SK-N-DZ (cell line): ENCODE measurements around the gene RASGRF1.
"Not testable (repeated sequence)": the region's sequence is repeated elsewhere in the genome, so short reads cannot be mapped to it uniquely, and the experiment has no call there.

Source experiments
- DNase-seq: peaks from one replicate; pipeline ENCODE4 v3.0.0-alpha.2; 2015; ENCODE audit warnings: low spot score

Gene RASGRF1

DNA sequence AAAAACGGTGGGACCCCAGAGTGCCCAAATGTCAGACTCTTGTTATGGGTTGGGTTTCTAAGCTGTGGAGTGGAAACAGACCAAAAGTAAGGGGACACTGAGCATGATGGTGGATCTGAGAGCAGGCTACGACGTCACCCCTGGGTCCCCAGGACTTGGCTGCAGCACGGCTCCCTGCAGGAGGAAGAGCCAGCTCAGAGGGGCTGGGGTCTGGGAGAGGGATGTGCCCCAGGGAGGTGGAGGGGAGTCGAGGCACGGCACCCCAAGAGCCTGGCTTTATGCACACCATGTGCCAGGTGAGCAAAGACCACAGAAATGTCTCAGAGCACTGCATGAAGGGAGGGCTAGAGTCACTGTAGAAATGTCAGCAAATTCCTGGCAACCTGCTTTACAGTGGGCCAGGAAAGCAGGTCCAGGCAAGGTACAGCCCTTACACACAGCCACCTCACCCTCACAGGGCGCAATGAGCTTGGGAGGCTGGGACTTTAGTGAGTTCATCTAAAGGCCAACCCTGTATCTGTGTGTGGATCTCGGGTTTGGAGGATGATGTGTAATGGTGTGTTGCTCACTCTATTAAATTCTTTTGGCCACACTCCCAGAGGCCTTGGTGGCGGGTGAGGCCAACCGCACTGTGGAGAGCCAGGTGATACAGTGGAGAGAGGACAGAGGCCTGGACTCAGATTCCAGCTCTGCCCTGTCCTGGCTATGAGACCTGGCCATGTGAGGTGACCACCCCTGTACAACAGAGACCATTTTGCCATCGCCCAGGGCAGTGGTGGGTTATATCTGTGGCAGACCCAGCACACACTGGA, 159.8 kb downstream of the RASGRF1 start:
- DNase-seq, result peak; percentile 54

- no peak for DNase-seq
These were observed 160.9 kb downstream of the RASGRF1 start for GRCh38 chr15:78929536-78930264.

- no peak for DNase-seq
These were observed 161.9 kb downstream of the RASGRF1 start for GRCh38 chr15:78928616-78929093.

DNA sequence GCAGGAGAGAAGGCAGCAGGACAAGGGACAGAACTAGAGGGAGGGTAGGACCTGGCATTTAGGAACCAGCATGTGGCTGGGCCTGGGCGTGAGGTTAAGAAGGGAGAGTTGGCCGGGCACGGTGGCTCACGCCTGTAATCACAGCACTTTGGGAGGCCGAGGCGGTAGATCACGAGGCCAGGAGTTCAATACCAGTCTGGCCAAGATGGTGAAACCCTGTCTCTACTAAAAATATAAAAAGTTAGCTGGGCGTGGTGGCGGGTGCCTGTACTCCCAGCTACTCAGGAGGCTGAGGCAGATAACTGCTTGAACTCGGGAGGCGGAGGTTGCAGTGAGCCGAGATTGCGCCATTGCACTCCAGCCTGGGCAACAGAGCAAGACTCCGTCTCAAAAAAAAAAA, 162.4 kb downstream of the RASGRF1 start:
- DNase-seq, result not testable (repeated sequence)

DNA sequence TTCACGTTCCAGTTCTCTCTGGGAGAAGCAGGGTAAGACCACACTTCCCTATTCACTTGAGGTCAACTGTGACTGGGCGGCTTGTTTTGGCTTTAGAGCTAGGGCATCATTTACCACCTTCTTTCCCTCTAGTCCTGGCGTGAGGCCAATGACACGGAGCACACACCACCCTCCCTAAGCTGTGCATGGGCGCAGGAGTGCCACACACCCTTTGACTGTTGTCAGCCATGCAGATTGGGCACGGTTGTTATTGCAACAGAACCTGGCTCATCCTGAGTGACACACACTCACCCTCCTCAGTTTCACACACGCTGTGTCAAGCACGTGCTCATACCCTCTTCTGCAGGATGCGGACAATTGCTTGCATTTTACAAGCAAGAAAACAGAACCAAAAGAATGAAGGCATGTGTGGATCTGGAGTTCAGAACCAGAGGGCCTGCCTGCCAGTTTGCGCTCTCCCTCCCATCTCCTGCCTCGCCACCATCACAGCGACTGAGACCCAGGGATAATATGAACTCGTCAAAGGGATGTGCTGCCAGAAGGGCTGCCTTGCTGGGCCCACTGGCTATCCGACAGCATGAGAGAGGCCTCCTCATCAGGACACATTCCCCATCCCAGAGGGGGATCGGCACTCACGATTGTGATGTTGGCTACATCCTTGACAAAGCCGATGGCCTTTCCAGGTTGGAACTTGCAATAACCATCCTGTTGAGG, 163.3 kb downstream of the RASGRF1 start:
- no peak for DNase-seq

GRCh38 chr15:78925956-78926743, 164.4 kb downstream of the RASGRF1 start:
- DNase-seq, result no peak

DNA sequence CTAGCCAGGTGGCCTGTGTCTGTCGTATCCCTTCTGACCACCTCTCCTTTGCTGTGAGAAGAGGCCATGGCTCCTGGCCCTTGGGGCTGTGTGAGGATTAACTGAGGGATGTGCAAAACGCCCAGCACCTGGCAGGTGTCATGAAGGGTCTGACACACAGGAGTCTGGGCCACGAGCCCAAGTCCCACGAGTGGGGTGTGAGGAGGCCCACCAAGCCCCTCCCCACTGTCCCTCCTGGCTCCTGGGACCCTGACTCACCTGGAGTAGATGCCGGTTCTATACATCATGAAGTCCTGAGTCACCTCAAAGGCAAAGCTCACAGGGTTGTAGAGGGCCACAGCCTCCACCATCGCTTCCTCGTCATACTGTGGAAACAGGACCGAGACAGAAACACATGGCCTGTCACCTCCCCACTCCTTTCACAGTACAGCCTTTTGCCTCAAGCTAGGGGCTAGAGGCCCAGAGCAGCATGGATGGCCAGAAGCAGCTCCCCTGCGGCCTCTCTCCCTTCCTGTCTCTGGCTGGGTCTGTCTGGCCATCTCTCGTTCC, 165.4 kb downstream of the RASGRF1 start:
- DNase-seq, result no peak

GRCh38 chr15:78923480-78924360, 166.9 kb downstream of the RASGRF1 start:
- DNase-seq, result no peak

DNA sequence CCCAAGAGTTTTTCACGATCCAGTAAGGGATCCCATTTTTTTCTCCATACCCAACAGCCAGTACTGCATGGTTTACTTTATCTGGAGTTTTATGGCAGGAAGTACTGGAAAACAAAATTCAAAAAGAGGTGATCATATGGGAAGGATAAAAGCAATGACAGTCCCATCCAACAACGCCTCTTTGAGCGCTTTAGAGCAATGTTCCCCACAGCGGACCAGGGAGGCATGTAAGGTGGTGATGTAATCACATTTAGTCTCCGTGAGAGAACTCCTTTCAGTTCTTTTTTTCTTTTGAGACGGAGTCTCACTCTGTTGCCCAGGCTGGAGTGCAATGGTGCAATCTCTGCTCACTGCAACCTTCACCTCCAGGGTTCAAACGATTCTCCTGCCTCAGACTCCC, 167.6 kb downstream of the RASGRF1 start:
- no peak for DNase-seq

DNA sequence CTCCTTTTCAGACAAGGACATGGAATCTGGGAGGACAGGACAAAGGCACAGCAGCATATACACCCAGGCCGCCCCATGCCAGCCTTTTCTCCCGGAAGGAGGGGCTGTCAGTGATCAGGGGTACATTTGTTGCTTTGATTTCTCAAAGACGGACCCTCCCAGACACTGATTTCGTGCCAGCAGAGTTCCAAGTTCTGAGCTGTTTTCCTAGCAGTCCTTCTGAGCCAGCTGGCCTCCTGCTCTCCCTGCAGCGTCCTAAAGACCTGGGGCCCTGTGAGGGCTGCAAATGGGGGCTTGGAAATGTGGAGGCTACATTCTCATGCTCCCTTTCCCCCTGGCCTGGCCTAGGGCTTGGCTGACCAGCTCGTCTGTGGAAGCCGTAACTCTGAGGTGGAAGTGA, 168.1 kb downstream of the RASGRF1 start:
- DNase-seq, result no peak

DNA sequence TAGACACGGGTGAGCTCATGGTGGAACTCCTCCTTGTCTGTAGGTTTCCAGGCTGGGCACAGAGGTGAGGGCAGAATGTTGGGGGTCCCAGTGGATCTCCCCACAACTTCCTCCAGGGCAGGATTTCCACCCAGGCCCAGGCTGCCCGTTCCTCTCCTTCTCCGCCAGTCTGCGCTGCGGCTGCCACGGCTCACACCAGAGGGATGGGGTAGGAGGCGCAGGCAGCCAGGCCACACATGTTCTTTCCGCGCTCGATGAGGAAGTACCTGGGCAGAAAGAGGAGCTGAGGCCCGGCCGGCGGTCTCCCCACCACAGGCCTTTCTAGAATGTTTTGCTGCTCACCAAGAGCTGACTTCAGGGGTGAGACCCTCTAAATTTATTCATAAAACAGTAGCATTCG, 168.6 kb downstream of the RASGRF1 start:
- DNase-seq, result no peak

- DNase-seq, result no peak
These were observed 169.1 kb downstream of the RASGRF1 start for GRCh38 chr15:78921517-78921916.

DNA sequence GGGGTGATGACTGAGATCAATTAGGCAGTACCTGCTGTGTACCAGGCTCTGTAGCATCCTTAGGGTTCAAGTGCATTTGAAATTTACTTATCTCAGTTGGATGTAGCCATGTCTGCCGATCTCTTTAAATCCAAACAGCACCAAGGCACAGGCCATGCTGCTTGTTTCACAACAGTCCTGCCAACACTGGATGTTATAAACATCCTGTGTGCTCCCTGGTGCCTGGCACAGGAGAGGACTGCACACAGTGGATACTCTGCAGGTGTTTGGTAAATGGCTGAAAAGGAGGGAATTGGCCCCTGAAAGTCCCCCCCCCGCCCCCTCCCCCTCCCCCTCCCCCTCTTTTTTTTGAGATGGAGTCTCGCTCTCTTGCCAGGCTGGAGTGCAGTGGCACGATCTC, 172.7 kb downstream of the RASGRF1 start:
- no peak for DNase-seq

GRCh38 chr15:78916088-78916487, 174.5 kb downstream of the RASGRF1 start:
- no peak for DNase-seq

DNA sequence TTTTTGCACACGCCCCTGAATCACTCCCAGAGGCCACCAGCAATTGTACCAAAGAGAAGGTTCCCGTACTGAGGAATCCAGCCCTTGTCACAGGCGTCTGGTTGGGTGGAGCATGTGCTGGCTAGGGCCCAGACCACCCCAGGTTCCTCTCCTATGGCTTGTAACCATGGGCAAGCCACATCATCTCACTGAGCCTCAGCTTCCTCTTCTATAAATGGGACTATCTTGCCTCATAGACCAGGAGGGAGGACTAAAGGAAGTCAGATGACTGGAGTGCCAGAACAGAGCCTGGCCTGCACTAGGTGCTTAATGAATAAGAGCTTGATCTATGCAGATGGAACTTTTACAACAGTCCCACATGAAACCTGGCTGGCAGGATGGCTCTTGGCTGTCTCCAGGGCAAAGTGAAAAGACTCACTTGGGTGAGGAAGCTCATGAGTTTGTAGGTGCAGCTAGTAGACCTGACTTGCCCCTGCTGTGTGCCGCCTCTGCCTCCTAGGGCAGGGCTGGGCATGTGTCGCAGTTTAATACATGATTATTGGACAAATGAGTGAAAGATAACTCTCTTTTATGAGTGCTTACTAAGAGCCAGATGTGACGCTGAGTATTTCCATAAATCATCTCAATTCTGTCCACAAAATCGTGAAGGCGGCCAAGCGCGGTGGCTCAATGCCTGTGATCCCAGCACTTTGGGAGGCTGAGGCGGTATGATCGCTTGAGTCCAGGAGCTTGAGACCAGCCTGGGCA, 175.1 kb downstream of the RASGRF1 start:
- no peak for DNase-seq

DNA sequence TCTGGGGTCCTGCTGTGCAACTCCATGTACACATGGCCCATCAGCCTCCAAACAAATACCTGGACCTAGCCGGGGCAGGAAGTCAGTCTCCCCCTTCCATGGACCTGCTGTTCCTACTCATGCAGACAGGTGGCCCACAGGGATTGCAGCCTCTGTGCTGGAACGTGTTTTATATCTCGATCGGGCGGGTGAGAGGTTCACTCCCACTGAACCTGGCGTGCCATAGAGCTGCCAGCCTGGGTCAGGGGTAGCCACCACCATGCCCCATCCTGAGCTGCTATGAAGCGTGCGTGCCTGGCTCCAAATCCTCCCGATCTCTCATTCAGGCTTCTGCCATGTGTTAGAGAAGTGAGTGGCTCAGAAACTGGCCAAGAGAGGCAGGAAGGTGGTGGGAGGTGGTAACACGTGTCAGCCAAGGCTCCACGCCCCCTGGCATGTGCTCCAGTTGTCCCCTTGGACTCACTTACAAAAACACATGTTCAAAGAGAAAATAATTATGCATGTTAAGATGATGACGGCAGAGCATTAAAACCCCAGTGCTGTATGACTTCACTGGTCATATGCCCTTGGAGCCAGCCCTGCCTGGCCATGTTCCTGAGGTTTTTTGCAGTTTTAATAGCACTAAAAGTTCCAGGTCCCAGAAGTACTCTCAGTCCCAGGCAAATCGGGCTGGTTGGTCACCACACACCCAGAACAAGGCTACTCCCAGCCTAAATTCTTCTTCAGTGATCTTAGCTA, 176.4 kb downstream of the RASGRF1 start:
- DNase-seq, result no peak

DNA sequence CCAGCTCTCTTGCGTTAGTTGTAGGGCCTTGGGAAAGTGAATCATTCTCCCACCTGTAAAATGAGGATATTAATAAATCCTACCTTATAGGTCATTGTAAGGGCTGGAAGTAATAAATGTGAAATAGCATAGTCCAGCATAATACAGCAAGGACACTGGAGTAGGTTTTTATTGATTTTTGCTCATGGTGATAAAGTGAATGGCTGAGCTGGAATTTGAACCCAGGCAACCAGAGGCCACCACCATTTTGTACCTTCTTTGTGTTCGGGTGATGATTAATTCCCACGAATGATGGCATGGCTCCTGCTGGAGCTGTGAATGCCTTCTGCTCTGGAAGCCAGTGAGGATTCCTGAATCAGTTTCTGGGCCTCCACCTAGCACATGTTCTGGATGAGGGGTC, 177.6 kb downstream of the RASGRF1 start:
- no peak for DNase-seq

GRCh38 chr15:78912316-78912715, 178.3 kb downstream of the RASGRF1 start:
- DNase-seq, result no peak

DNA sequence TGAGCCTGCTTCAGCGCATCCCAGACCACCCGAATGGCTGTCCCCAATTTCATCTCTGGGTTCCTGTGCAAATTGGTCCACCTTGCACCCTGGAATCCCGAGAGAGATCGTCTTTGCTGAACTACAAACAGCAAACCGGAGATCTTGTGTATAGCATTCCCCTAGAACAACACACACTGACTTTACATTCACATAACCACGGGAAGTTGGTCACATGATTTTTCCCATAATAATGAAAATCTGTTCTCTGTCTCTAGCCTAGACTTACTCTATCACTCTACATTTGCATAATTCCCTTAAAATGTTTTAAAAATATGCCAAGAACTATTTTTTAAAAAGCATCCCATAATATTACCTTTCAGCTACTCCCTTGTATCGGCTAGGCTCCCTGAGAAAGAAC, 180.3 kb downstream of the RASGRF1 start:
- DNase-seq, result no peak
